ENCODE results near the gene ZMYM4.

The ZMYM4 gene

DNA sequence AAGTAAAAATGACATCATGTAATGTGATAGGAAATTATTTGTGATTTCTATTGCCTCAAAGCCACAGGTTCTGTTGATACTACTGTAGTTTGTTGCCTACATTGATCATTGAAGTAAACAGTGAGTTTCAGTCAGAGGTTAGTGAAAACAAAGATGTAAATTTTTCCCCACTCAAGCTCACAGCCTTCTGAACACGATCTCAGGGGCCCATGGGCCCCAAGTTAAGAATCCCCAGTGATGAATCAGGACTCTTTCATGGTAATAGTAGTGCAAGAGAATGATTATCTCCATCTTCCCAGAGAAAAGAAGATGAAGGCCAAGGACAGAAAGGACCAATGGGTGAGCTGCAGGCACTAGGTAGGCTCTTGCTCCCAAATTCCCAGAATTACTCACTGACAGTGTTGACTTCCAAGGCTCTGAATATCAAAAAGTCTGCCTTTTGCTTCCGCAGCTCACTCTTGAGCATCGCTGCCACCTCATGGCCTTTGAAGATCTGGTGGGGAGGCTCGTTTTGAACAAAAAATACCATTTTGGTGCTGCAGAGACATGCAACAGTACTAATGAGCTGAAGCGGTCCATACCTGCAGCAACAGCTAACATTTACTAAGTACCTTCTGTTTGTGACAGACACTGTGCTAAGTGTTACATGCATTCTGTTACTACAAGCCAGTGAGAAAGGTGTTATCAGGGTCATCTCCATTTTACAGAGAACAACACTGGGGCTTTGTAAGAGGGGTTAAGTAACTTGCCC lies 175.4 kb downstream of the ZMYM4 start:
- no peak for TF ChIP-seq ZBTB7A (IDR thresholded peaks at IDR 0.05; ENCODE audit: low read depth)
- TF ChIP-seq, protein P1, sequence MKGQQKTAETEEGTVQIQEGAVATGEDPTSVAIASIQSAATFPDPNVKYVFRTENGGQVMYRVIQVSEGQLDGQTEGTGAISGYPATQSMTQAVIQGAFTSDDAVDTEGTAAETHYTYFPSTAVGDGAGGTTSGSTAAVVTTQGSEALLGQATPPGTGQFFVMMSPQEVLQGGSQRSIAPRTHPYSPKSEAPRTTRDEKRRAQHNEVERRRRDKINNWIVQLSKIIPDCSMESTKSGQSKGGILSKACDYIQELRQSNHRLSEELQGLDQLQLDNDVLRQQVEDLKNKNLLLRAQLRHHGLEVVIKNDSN (IDR thresholded peaks at IDR 0.05) = no peak
- peak; percentile 28; the same call in 1 of the 2 replicates for TF ChIP-seq RAD21 (IDR thresholded peaks at IDR 0.05; ENCODE audit: low read depth)
- TF ChIP-seq, protein P2, sequence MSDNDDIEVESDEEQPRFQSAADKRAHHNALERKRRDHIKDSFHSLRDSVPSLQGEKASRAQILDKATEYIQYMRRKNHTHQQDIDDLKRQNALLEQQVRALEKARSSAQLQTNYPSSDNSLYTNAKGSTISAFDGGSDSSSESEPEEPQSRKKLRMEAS (IDR thresholded peaks at IDR 0.05) = no peak

DNA sequence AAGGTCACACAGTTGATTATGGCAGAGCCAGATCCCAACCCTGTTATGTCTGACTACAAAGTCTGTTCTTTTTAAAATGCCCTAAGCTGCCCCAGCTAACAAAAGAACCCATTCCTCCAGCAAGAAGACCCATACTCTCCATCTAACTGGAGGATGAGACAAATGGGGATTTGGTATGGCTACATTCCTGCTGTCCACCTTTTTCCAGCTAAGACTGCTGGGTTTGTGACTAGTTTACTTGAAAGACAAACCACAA lies 175.9 kb downstream of the ZMYM4 start:
- TF ChIP-seq CREB1 (IDR thresholded peaks at IDR 0.05; ENCODE audit: low read depth) (no peak), CEBPB (IDR thresholded peaks at IDR 0.05) (no peak), TCF12 (IDR thresholded peaks at IDR 0.05; ENCODE audit: low read depth) (no peak), EGR1 (IDR thresholded peaks at IDR 0.05) (no peak), YY1 (IDR thresholded peaks at IDR 0.05; ENCODE audit: low read depth) (no peak), ZBTB7A (IDR thresholded peaks at IDR 0.05; ENCODE audit: low read depth) (no peak), TAF1 (IDR thresholded peaks at IDR 0.05; ENCODE audit: low read depth) (no peak), FOXM1 (IDR thresholded peaks at IDR 0.05; ENCODE audit: borderline replicate concordance, low read depth) (no peak), EP300 (IDR thresholded peaks at IDR 0.05; ENCODE audit: borderline replicate concordance) (no peak), RAD21 (IDR thresholded peaks at IDR 0.05; ENCODE audit: low read depth) (no peak), TEAD4 (IDR thresholded peaks at IDR 0.05) (no peak), NFIC (IDR thresholded peaks at IDR 0.05) (no peak)
- TF ChIP-seq, protein P2 (IDR thresholded peaks at IDR 0.05) = no peak
- TF ChIP-seq, protein P3, sequence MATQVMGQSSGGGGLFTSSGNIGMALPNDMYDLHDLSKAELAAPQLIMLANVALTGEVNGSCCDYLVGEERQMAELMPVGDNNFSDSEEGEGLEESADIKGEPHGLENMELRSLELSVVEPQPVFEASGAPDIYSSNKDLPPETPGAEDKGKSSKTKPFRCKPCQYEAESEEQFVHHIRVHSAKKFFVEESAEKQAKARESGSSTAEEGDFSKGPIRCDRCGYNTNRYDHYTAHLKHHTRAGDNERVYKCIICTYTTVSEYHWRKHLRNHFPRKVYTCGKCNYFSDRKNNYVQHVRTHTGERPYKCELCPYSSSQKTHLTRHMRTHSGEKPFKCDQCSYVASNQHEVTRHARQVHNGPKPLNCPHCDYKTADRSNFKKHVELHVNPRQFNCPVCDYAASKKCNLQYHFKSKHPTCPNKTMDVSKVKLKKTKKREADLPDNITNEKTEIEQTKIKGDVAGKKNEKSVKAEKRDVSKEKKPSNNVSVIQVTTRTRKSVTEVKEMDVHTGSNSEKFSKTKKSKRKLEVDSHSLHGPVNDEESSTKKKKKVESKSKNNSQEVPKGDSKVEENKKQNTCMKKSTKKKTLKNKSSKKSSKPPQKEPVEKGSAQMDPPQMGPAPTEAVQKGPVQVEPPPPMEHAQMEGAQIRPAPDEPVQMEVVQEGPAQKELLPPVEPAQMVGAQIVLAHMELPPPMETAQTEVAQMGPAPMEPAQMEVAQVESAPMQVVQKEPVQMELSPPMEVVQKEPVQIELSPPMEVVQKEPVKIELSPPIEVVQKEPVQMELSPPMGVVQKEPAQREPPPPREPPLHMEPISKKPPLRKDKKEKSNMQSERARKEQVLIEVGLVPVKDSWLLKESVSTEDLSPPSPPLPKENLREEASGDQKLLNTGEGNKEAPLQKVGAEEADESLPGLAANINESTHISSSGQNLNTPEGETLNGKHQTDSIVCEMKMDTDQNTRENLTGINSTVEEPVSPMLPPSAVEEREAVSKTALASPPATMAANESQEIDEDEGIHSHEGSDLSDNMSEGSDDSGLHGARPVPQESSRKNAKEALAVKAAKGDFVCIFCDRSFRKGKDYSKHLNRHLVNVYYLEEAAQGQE (IDR thresholded peaks at IDR 0.05; ENCODE audit: low read depth) = no peak
- TF ChIP-seq, protein P1 (IDR thresholded peaks at IDR 0.05) = no peak

DNA sequence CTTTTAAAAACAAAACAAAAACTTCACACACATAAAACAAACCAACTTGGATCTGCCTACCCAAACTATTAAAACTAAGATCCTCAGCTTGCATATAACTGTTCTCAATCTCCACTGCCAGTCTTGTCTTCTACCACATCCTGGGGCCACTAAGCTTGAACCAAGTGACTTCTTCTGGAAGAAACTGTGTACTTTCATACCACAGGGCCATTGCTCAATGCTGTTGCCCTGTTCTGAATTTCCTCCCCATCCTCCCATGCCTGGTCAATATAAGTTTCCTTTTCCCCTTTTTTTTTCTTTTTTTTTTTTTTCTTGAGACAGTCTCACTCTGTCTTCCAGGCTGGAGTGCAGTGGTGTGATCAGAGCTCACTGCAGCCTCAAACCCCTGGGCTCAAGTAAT lies 178.8 kb downstream of the ZMYM4 start:
- TF ChIP-seq NFIC (IDR thresholded peaks at IDR 0.05) (no peak), ZBTB7A (IDR thresholded peaks at IDR 0.05; ENCODE audit: low read depth) (no peak), FOXM1 (IDR thresholded peaks at IDR 0.05; ENCODE audit: borderline replicate concordance, low read depth) (no peak), TAF1 (IDR thresholded peaks at IDR 0.05; ENCODE audit: low read depth) (no peak), RAD21 (IDR thresholded peaks at IDR 0.05; ENCODE audit: low read depth) (no peak), CEBPB (IDR thresholded peaks at IDR 0.05) (no peak), TEAD4 (IDR thresholded peaks at IDR 0.05) (no peak), EP300 (IDR thresholded peaks at IDR 0.05; ENCODE audit: borderline replicate concordance) (no peak), YY1 (IDR thresholded peaks at IDR 0.05; ENCODE audit: low read depth) (no peak)
- TF ChIP-seq, protein P3 (IDR thresholded peaks at IDR 0.05; ENCODE audit: low read depth) = no peak

DNA sequence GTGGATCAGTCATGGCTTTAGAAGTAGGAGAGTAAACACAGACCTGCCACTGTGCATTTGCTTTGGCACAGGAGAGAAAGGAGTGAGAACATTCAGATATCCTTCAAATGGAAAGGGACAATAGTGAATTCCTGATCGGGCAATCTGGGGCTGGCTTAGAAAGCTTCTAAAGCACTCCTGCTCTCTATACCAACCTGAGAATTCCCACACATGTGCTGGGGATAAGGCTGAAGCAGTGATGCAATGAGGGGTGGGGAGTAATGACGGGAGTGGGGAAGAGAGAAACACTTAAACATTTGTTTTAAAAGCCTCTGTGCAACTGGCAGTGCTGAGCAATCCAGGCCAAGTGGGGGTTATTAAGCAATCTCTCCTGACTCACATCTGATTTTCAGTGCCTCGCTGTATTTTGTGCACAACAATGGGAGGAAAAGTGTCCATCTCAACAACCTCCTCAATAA lies 179.9 kb downstream of the ZMYM4 start:
- TF ChIP-seq NFIC (IDR thresholded peaks at IDR 0.05) = no peak
- no peak for TF ChIP-seq FOXM1 (IDR thresholded peaks at IDR 0.05; ENCODE audit: borderline replicate concordance, low read depth)
- no peak for TF ChIP-seq TEAD4 (IDR thresholded peaks at IDR 0.05)
- TF ChIP-seq EP300 (IDR thresholded peaks at IDR 0.05; ENCODE audit: borderline replicate concordance) = no peak
- no peak for TF ChIP-seq TCF12 (IDR thresholded peaks at IDR 0.05; ENCODE audit: low read depth)
- TF ChIP-seq CEBPB (IDR thresholded peaks at IDR 0.05) = no peak

DNA sequence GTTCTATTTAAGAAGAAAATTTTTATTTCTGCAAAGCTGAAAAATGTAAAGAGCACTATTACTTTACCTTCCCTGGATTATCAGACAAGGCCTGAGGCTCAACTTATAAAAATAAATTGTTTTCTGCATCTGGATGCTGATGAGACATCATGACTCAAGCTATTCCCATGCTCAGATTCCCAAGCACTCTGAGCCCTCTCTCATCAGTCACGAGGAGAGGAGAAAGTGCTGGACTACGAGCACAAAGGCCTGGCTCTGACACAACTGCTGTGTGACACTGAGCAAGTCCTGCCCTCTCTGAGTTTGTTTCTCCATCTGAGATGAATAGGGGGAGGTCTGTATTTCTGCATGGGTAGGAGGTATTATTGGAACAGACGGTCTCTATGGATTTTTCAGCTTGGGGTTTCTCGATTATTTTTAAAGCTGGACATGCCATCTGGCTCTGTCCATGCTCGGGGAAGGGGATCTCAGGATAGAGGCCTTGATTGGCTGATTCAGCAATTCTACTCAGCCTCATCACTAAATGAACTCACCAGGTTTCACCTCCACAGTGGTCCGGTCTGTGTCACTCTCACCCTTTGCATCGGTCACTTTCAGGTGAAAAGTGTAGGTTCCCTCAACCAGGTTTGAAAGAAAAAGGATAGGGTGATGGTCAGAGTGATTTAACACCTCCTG lies 181.0 kb downstream of the ZMYM4 start:
- TF ChIP-seq YY1 (IDR thresholded peaks at IDR 0.05; ENCODE audit: low read depth) (no peak), FOXM1 (IDR thresholded peaks at IDR 0.05; ENCODE audit: borderline replicate concordance, low read depth) (no peak), ZBTB7A (IDR thresholded peaks at IDR 0.05; ENCODE audit: low read depth) (no peak), CEBPB (IDR thresholded peaks at IDR 0.05) (no peak), NFIC (IDR thresholded peaks at IDR 0.05) (no peak), TAF1 (IDR thresholded peaks at IDR 0.05; ENCODE audit: low read depth) (no peak), EGR1 (IDR thresholded peaks at IDR 0.05) (no peak), TCF12 (IDR thresholded peaks at IDR 0.05; ENCODE audit: low read depth) (no peak), CREB1 (IDR thresholded peaks at IDR 0.05; ENCODE audit: low read depth) (no peak), TEAD4 (IDR thresholded peaks at IDR 0.05) (no peak), EP300 (IDR thresholded peaks at IDR 0.05; ENCODE audit: borderline replicate concordance) (no peak), RAD21 (IDR thresholded peaks at IDR 0.05; ENCODE audit: low read depth) (no peak)
- TF ChIP-seq, protein P3 (IDR thresholded peaks at IDR 0.05; ENCODE audit: low read depth) = no peak
- TF ChIP-seq, protein P2 (IDR thresholded peaks at IDR 0.05) = no peak
- TF ChIP-seq, protein P1 (IDR thresholded peaks at IDR 0.05) = no peak

Data from Ishikawa (cell line).